HG03558 (cell line): ENCODE data around the gene SAXO2.
"Not testable (repeated sequence)": the region's sequence is repeated elsewhere in the genome, so short reads cannot be mapped to it uniquely, and the experiment has no call there.

Experiments
- ATAC-seq: cut with Tn5 transposase; IDR thresholded peaks from one replicate; pipeline ENCODE4 v1.9.1; 2021; ENCODE audit warnings: moderate number of reproducible peaks; ENCODE audit not compliant: unreplicated experiment; ENCODE audit errors: extremely low read depth

The SAXO2 gene

DNA sequence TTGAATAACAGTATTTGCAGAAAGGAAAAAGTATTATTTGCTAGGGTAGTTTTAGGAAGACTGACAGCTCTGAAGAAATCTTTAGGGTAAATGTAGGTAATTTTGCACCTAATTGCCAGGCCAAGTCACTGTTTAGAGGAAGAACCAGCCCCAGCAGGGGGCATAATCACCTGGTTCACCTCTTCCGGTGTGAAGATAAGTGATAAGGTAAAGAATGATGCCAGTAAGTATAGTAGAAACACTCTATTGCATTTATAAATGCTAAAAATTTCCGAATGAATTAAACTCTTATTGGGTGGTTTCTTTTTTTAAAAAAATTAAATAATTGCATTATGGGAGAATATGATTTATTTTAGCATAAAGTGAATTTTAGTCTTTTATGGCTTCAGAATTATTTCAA is 21.8 kb downstream of the SAXO2 start:
- not testable (repeated sequence) for ATAC-seq

DNA sequence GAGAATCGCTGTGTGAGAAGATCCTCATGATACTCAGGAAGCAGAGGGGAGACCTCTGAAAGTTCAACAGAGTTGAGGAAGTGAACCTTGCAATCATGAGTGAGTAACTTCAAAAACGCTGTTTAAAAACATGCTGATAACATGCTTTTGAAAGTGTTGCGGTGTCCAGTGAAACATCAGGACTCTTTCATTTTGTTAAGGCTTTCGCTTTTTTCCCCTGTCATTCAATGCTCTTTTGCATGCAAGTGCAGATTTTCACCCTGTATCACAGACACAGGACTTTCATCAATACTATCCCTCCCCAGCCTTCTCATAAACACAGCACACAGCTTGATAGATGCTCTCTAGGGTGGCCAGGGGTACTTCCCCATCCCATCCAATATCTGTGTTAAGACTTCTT is 23.9 kb downstream of the SAXO2 start:
- peak; percentile 83 for ATAC-seq

DNA sequence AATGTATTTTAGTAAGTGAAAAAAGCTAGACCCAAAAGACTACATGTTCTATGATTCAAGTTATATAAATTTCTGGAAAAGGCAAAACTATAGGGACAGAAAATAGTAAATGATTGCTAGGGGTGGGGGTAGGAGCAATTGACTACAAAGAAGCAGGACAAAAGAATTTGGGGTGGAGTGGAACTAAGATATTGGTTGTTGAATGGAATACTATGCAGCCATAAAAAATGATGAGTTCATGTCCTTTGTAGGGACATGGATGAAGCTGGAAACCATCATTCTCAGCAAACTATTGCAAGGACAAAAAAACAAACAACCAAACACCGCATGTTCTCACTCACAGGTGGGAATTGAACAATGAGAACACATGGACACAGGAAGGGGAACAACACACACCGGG is 25.6 kb downstream of the SAXO2 start:
- ATAC-seq, result not testable (repeated sequence)

DNA sequence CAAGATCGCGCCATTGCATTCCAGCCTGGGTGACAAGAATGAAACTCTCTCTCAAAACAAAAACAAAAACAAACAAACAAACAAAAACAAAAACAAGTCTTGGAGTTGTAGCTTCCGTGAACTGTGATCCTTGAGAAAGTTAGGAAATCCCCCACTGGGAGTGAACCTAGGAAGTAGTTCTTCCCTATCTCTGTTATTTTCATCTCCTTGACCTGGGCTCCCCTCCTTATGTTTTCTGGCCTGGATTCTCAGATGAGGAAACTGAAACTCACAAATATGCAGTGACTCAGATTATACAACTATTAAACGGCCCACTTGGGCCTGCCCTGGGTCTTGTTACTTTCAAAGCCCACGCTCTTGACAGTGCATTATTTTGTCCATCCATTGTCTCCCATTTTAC is 29.7 kb downstream of the SAXO2 start:
- ATAC-seq, result no peak

DNA sequence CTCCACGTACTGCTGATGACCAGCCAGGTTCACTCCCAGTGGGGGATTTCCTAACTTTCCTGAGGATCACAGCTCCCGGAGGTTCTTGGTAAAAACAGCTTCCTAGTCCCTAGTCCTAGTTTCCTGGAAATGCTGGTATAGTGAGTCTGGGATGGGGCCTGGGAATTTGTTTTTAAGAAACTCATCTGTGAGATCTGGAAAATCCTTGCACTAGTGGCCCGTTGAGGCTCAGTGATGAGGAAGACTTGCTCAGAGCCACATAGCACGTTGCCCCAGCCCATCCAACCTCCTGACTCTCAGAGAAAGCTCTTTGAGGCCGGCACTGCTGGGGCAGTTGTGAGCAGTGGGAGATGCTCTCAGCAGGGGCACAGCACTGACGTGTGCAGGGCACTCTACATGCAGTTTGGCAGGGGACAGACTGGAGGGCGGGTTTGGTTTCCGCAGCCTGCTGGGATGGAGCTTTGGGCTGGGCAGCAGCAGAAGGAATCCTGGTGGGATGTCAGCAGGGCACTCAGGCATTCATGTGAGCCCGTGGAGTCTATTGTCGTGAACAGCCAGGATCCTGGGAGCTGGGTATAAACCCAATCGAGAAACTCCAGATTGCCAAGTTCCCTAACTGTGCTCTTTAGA is 31.6 kb downstream of the SAXO2 start:
- no peak for ATAC-seq

DNA sequence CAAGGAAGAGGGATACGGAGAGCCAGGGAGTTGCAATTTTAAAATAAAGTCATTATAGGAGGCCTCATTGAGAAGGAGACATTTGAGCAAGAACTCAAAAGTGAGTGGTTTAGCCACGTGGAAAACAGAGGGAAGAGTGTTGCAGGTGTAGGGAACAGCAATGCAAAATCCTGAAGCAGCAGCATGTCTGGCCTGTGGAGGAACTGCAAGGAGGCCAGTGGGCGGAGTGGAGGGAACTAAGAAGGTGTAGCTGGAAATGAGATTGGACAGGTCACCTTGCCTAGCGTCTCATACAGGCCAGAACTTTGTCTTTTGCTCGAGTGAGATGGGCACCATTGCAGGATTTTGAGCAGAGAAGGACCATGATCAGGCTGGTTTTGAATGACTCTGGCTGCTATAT is 34.9 kb downstream of the SAXO2 start:
- ATAC-seq, result no peak

DNA sequence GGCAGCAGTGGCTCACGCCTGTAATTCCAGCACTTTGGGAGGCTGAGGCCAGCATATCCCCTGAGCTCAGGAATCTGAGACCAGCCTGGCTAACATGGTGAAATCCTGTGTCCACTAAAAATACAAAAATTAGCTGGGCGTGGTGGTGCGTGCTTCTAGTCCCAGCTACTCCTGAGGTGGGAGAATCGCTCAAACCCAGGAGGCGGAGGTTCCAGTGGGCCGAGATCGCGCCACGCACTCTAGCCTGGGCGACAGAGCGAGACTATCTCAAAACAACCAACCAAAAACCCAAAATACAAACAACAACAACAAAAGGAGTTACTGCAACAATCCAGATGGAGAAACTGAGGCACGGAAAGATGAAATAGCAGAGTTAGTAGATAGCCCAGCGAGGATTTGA is 35.4 kb downstream of the SAXO2 start:
- no peak for ATAC-seq

DNA sequence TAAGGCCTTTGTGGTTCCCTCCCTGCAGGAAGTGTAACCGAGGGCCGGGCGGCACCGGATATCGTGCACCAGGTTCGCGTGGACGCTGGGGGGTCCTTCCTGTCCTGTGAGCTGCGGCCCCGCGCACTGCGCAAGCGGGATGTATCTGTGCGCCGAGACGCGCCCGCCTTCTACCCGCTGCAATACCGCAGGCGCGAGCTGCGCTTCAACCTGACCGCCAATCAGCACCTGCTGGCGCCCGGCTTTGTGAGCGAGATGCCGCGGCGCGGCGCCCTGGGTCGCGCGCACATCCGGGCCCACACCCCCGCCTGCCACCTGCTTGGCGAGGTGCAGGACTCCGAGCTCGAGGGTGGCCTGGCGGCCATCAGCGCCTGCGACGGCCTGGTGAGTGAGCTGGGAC is 35.9 kb downstream of the SAXO2 start:
- no peak for ATAC-seq

DNA sequence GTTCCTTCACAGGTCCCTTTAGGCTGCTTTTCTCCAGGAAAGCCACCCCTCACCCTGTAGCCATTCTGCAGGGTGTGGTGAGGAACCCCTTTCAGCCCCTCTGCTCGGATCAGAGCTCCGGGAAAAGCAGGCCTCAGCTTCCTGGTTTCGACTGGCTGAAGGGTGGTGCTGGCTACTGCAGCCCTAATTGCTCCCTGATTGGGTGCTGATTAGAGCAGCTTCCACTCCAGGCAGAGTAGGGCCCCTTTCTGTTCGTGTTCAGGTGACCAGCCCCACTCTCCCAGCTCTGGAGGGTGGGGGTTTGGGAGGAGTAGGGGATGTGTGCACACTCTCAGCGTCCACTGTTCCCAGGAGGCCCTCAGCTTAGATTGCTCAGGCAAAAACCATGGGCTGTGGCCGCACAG is 36.9 kb downstream of the SAXO2 start:
- ATAC-seq, result not testable (repeated sequence)

DNA sequence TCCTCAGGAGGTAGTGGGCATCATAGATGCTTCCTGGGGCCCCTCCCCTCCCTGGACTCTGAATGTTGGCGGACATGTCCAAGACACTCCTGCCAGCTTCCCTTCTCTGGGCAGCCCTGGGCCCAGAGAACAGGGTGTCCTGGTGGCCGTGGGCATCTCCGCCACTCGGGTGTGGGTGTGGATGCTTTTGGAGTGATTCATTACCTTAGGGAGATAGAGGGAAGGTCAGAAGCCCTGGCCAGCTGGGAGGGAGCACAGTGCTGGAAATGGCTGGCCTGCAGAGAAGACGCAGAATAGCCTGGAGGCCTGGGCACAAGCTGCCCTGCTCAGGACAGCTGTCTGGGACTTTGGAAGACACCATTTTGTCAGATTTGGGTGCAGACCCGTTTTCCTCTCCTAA is 37.7 kb downstream of the SAXO2 start:
- ATAC-seq, result not testable (repeated sequence)

DNA sequence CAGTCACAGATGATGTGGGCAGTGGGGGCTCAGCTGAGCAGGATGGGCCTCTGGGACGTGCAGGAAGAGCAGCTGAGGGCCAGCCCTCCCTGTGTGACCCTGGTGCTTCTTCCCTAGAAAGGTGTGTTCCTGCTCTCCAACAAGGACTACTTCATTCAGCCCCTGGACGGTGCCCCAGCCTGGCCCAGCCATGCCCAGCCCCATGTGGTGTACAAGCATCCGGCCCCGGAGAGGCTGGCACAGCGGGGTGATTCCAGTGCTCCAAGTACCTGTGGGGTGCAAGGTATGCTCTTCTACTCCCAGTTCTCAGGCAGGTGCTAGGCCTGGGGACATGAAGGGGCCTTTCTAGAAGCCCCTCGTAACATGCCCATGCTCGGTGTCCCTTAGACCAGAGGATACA is 38.3 kb downstream of the SAXO2 start:
- ATAC-seq, result no peak

DNA sequence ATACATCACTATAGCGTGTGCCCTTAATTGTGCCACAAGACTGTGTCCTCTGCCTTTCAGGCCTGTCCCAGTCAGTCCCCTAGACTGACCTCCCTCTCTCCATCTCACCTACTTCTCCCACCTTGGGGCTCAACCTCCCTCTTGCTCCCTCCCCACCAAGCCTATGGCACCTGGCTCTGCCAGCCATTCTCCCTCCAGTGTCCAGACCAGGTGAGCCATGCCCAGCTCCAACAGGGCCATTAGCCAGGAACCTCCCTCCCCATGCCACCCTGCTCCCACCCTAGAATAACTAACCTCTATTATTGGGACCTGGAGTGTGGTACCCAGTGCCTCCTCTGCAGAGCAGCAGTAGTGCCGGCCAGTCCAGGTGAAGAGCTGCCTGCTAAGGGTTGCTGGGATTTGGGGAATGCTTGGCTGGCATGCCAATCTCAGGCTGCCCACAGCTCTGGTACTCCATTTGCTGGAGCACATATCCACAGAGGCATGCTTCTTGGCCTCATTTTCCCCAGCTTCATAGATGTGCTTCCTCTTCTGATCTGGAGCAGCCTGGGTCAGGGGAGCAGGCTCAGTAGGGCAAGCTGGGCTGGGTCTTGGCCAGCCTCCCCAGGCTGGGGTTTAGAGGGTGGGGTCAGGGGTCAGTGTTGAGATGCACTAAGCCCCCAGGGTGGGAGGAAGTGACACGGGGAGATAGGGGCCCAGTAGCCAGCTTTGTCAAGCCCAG is 38.8 kb downstream of the SAXO2 start:
- no peak for ATAC-seq

DNA sequence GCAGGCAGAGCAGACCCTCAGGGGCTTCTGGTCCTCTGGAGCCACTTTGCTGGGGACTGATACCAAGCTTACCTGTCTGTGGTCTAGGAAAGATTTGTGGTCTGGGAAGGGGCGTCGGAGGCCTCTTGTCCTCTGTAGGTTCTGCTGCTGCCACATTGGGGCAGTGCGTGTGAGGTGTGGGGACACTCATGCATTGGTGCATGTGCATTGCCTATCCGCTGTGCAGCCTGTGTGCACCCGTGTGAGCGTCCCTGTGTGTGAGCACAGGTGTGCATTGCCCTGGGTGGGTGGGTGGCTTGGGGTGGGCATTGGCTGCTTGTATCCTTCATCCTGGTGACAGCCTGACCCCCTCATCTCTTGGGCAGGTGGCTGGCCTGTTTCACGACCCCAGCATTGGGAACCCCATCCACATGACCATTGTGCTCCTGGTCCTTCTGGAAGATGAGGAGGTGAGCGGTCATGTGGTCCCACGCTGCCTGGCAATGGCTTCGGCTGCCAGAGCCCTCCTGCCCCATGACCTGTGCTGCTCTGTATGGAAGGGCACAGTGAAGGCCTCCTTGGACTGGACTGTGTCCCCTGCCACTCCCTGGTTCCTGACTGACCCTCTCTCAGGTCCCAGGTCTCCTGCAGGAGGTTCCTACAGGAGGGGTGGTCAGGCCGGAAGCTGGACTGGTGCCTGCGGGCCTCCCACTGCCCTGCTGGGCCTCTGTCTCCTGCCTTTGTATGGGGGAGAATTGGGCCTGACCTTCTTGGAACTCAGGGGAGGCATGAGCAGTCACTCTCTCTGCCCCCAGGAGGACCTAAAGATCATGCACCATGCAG is 41.5 kb downstream of the SAXO2 start:
- ATAC-seq, result no peak

DNA sequence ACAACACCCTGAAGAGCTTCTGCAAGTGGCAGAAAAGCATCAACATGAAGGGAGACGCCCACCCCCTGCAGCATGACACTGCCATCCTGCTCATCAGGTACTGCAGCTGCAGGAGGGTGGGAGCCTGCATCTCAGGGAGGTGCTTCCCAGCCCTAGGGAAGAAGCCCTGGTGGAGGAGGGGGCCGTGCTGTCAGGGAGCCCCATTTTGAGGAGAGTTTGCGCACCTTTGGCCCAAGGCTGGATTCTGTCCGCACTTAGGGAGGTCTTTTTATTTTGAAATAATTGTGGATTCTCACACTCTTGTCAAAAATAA is 42.1 kb downstream of the SAXO2 start:
- no peak for ATAC-seq

DNA sequence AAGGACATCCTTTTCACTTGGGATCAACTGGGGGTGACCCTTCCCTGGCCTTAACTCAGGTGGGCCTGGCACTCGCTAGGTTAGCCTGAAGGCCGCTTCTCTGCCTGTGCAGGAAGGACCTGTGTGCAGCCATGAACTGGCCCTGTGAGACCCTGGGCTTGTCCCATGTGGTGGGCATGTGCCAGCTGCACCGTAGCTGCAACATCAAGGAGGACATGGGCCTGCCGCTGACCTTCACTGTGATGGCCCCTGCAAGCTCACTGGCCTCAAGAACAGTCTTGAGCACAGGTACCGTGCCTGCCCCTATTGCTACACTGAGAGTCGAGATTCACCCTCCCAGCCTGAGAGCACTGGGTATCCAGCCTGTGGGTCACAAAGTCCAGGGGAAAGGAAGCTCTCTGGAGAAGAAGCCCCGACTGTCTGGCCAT is 43.0 kb downstream of the SAXO2 start:
- ATAC-seq, result no peak

DNA sequence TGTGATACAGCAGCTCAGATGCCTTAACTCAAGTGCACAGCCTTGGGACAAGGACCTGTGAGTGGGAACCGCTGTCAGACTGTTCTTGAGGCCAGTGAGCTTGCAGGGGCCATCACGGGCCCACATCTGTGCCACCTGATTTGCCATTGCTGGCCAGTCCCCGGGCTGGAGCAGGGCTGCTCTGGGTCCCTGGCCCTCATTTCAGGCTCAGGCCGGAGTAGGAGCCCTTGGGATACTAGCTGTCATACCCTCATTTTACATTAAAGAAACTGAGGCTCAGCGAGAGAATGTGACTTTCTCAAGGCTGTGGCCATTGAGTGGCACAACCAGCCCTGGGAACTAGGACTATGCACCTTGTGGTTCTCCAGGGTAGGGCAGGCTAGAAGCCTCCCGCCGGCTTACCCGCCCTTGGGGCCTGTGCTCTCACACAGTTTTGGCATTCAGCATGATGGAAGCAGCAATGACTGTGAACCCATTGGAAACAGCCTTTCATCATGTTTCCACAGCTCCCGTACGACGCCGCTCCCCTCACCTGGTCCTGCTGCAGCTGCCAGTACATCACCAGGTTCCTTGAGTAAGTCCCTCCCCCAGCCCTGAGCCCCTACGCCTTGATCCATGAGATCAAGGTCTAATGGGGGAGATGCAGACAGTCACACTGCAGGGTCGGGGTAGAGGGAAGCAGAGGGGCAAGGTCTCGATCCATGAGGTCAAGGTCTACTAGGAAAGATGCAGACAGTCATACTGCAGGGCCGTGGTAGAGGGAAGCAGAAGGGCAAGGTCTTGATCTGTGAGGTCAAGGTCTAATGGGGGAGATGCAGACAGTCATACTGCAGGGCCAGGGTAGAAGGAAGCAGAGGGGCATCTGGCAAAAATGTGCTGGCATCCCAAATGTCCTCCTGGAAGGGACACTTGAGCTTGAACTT is 44.4 kb downstream of the SAXO2 start:
- ATAC-seq, result no peak

DNA sequence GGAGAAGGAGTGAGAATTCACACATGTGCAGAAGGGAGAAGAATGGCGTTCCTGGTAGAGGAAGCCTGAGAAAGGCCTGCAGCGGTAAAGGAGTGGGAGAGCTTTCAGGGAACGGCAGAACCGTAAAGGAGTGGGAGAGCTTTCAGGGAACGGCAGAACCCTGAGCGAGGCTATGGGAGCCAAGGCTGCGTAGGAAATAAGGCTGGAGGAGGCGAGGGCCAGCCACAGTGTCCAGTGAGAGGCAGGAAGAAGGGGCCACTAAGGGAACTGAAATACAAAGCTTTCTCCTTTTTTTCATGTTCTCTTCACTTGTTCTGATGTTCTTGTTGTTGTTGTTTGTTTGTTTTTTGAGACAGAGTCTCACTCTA is 45.1 kb downstream of the SAXO2 start:
- no peak for ATAC-seq

DNA sequence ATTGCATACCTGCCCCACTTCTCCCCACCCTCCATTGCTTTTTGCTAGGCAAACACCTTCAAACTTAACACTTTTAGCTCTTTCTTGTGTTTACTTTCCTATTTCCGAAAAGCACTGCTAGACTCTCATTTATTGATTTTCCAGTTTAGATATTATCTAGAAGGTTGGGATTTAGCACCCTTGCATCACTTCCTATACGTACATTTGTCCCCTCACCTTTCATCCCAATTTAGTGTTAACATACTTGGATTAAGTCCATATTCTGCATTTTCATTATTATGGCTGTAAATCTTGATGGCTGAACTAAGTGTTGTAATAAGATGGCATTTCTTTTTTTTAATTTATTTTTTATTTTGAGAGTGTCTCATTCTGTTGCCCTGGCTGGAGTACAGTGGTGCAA is 47.2 kb downstream of the SAXO2 start:
- ATAC-seq, result no peak

DNA sequence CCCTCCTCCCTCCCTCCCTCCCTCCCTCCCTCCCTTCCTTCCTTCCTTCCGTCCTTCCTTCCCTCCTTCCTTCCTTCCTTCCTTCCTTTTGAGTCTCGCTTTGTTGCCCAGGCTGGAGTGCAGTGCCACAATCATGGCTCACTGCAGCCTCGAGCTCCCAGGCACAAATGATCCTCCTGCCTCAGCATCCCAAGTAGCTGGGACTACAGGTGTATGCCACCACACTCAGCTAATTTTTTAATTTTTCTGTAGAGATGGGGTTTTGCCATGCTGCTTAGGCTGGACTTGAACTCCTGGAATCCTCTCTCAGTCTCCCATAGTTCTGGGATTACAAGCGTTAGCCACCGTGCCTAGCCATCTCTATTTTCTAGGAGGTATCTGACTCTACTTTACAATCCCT is 48.7 kb downstream of the SAXO2 start:
- ATAC-seq, result not testable (repeated sequence)

DNA sequence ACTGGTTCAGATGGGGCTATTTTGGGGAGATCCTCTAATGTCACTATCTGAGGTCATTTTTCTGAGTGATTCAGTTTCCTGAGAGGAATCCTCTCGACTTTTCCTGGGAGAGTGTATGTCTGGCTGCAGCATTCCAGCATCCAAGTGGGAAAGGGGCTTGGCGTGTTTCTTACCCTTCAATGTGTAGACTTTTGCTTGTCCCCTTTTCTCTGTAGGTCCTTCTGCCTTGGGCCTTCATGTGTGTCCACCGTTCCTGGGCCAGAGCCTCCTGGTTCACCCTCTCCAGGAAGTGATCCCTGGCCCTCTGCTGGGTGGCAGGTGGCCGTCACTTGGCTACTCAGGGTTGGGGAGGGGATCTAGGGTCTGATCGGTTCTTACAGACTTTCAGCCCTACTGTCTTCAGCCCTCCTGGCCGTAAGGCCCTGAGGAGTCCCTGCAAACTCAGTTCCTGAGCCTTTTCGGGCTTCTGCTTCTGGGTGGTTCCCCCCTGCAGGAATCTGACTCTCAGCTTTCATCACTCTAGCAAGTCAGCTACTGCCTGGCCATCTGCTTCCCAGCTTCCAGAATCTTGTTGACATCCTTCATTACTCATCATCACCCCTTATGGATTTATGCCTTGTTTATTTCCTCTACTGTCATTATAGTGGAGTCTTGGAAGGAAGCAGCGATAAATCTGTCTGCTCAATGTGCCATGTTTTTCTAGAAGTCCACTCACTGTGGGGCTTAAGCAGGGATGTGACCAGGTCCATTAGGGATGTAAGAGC is 50.1 kb downstream of the SAXO2 start:
- no peak for ATAC-seq
